ENCODE results near the gene ITIH3. TPM values are rescaled to one million over a fixed set of nuclear protein-coding genes. Genes with fewer than 3 reads are reported as not detected.

The ITIH3 gene
- total RNA-seq, 1 donor from 2014 or later, result not detected

DNA sequence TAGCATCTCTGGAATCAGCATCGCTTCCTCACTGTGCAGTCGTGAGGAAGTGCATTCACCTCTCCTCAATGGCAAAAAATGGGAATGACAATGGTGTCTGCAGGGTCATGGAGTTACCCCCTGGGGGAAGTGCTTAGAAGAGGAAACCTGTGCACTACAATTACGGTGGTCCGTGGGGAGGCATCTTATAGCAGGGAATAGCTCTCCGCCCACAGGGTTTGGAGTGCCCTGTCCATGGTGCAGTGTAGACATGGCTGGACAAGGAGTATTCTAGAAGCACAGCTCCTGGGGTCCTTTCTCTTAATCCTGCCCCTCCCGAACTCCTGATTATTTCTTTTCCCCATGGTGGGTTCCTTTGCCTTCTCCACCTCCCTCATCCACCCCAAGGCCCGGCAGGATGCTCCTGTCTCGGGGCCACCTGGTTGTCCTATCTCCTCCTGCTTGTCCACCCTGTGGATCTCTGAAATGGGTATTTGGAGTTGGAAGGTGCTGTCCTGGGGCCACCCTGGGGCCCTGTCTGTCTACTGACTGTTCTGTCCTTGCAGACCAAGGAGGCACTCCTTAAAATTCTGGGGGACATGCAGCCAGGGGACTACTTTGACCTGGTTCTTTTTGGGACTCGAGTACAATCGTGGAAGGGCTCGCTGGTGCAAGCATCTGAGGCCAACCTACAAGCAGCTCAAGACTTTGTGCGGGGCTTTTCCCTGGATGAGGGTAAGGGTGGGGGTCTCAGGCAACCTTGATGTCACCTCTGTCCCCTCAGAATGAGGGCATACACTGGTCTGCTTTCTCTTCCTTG lies 12.0 kb upstream of the ITIH3 start:
- Histone ChIP-seq H3K27ac (no peak overlapping the region), H4K20me1 (ENCODE audit: low read depth) (no peaks in the 10 kb centered on the region), H3K79me2 (ENCODE audit: low read depth) (no peaks in the 10 kb centered on the region), H2AFZ (replicated peaks) (no peak overlapping the region), H3K27me3 (no peaks in the 10 kb centered on the region), H3K4me1 (no peaks in the 10 kb centered on the region), H3K36me3 (no peaks in the 10 kb centered on the region), H3K4me3 (no peak overlapping the region), H3K9ac (no peak overlapping the region), H3K9me3 (ENCODE audit: low read depth) (no peaks in the 10 kb centered on the region), H3F3A (ENCODE audit: low read depth) (no peaks in the 10 kb centered on the region), H3K4me2 (no peak overlapping the region)
- H3K4me3 Mint-ChIP-seq, result no peak overlapping the region
- peaks cover 7% of the 10 kb centered on the region for H3K27me3 Mint-ChIP-seq (ENCODE audit: insufficient read depth, low read depth)
- DNase-seq (ENCODE audit: low spot score), result no peak
- no peak for TF ChIP-seq EZH2phosphoT487 (IDR thresholded peaks at IDR 0.05)
- TF ChIP-seq EZH2 (IDR thresholded peaks at IDR 0.05), result no peak
- TF ChIP-seq CTCF (IDR thresholded peaks at IDR 0.05), result no peak
- H3K36me3 Mint-ChIP-seq, result no peaks in the 10 kb centered on the region
- H3K4me1 Mint-ChIP-seq, result no peaks in the 10 kb centered on the region
- no peaks in the 10 kb centered on the region for H3K9me3 Mint-ChIP-seq
- H3K27ac Mint-ChIP-seq, result no peak overlapping the region

DNA sequence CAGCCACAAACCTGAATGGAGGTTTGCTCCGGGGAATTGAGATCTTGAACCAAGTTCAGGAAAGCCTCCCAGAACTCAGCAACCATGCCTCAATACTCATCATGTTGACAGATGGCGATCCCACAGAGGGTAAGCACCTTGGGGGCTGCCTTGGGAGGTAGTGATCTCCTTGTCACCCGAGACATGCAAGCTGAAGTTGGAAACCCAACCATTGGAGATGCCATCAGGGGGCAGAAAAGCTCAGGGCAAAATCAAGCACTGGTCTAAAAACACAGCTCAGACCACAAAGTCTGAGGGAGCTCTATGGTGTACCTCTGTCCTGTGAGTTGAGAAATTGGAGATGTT lies 11.4 kb upstream of the ITIH3 start:
- H3K36me3 Mint-ChIP-seq, result no peaks in the 10 kb centered on the region

DNA sequence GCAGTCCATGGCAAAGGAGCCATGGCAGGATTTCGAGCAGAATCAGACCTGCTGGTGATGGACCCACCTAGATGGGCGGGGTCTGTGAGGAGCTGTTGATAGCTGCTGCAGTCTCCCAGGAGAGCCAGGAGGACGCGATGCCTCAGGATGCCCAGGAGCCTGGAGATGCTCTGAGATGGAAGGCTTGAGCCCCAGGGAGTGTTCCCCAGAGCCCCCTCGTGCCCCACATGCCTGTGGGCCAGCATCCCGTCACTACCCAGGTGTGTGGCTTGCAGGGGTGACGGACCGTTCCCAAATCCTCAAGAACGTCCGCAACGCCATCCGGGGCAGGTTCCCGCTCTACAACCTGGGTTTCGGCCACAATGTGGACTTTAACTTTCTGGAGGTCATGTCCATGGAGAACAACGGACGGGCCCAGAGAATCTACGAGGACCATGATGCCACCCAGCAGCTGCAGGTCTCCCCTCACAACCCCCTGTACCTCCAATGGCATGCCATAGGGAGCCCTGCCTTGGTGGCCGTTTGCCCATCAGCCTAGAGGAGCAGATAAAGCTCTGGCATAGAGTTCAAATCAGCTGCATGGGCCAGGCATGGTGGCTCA lies 10.5 kb upstream of the ITIH3 start:
- peaks cover 9% of the 10 kb centered on the region for H3K27me3 Mint-ChIP-seq (ENCODE audit: insufficient read depth, low read depth)

More for the DNA sequence above, 11.4 kb upstream of the ITIH3 start:
- no peak for DNase-seq (ENCODE audit: low spot score)
- Histone ChIP-seq H3K79me2 (ENCODE audit: low read depth) (no peaks in the 10 kb centered on the region), H3K36me3 (no peaks in the 10 kb centered on the region), H3K4me1 (no peaks in the 10 kb centered on the region), H3K4me2 (no peak overlapping the region), H3K9me3 (ENCODE audit: low read depth) (no peaks in the 10 kb centered on the region), H3F3A (ENCODE audit: low read depth) (no peaks in the 10 kb centered on the region), H4K20me1 (ENCODE audit: low read depth) (no peaks in the 10 kb centered on the region), H3K9ac (no peak overlapping the region), H3K4me3 (no peak overlapping the region), H3K27me3 (no peaks in the 10 kb centered on the region), H2AFZ (replicated peaks) (no peak overlapping the region), H3K27ac (no peak overlapping the region)
- peaks cover 9% of the 10 kb centered on the region for H3K27me3 Mint-ChIP-seq (ENCODE audit: insufficient read depth, low read depth)
- TF ChIP-seq EZH2phosphoT487 (IDR thresholded peaks at IDR 0.05) (no peak), EZH2 (IDR thresholded peaks at IDR 0.05) (no peak), CTCF (IDR thresholded peaks at IDR 0.05) (no peak)
- H3K4me3 Mint-ChIP-seq, result no peak overlapping the region
- H3K9me3 Mint-ChIP-seq, result no peaks in the 10 kb centered on the region
- peaks cover 3% of the 10 kb centered on the region for H3K4me1 Mint-ChIP-seq
- H3K27ac Mint-ChIP-seq, result no peak overlapping the region

More for the DNA sequence above, 10.5 kb upstream of the ITIH3 start:
- no peaks in the 10 kb centered on the region for H4K20me1 ChIP-seq (ENCODE audit: low read depth)
- H3K27ac Mint-ChIP-seq, result no peak overlapping the region
- no peak for DNase-seq (ENCODE audit: low spot score)
- H3K4me3 Mint-ChIP-seq, result no peak overlapping the region
- H3K79me2 ChIP-seq (ENCODE audit: low read depth), result no peaks in the 10 kb centered on the region
- TF ChIP-seq CTCF (IDR thresholded peaks at IDR 0.05) (no peak), EZH2 (IDR thresholded peaks at IDR 0.05) (no peak), EZH2phosphoT487 (IDR thresholded peaks at IDR 0.05) (no peak)
- H3K9me3 Mint-ChIP-seq, result no peaks in the 10 kb centered on the region
- no peak overlapping the region for H3K4me3 ChIP-seq
- H3K4me1 Mint-ChIP-seq, result peaks cover 4% of the 10 kb centered on the region
- no peaks in the 10 kb centered on the region for H3F3A ChIP-seq (ENCODE audit: low read depth)
- H3K36me3 ChIP-seq, result no peaks in the 10 kb centered on the region
- no peak overlapping the region for H3K4me2 ChIP-seq
- H3K36me3 Mint-ChIP-seq, result no peaks in the 10 kb centered on the region
- H3K9ac ChIP-seq, result no peak overlapping the region
- H3K4me1 ChIP-seq, result no peaks in the 10 kb centered on the region
- no peaks in the 10 kb centered on the region for H3K27me3 ChIP-seq
- H3K27ac ChIP-seq, result no peak overlapping the region
- no peaks in the 10 kb centered on the region for H3K9me3 ChIP-seq (ENCODE audit: low read depth)
- H2AFZ ChIP-seq (replicated peaks), result no peak overlapping the region

Measured in neural progenitor cell (in vitro differentiated cells).